ENCODE measurements around the gene STK11.
A peak's percentile ranks its signal among the peaks of the same experiment; 100 is the strongest.

GRCh38 chr19:1239796-1240737 lies 34.5 kb downstream of the STK11 start:
- TF ChIP-seq CTCF (IDR thresholded peaks at IDR 0.05; ENCODE audit: insufficient read depth, low read depth, low read length) (peak; percentile 45), EZH2 (IDR thresholded peaks at IDR 0.05; ENCODE audit: insufficient read depth, low read length) (no peak)
